ENCODE results near the gene PSMA5.
"Not testable (repeated sequence)": the region's sequence is repeated elsewhere in the genome, so short reads cannot be mapped to it uniquely, and the experiment has no call there.

PSMA5 gene

DNA sequence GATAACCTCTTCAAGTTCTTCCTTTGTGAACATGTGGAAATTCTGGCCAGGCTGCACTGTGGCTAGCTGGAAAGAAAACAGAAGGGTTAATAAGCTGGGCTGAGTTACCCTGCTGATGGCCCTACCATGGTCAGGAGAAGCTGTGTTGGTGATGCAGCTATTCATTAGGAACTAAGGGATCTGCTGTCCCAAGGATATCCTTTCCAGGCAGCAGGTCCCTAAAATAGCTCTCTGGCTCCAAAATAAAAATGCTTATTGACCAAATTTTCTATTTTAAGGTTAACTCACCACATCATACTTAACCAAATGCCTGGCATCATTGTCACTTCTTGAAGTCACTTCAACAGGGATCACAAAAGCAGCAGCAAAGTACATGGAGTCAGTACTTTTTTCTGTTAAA is 24.2 kb downstream of the PSMA5 start:
- DNase-seq (no peak), ATAC-seq (replicated peaks) (no peak)
- peaks cover 7 to 13% of the 10 kb centered on the region in 2 donors for H3K27me3 Mint-ChIP-seq
- peaks cover 18 to 27% of the 10 kb centered on the region in 2 donors for H3K36me3 Mint-ChIP-seq
- H3K9me3 Mint-ChIP-seq: no peaks in the 10 kb centered on the region
- no peak overlapping the region for H3K4me3 Mint-ChIP-seq
- no peak overlapping the region for H3K27ac Mint-ChIP-seq
- peaks cover 14 to 22% of the 10 kb centered on the region in 2 donors for H3K4me1 Mint-ChIP-seq

DNA sequence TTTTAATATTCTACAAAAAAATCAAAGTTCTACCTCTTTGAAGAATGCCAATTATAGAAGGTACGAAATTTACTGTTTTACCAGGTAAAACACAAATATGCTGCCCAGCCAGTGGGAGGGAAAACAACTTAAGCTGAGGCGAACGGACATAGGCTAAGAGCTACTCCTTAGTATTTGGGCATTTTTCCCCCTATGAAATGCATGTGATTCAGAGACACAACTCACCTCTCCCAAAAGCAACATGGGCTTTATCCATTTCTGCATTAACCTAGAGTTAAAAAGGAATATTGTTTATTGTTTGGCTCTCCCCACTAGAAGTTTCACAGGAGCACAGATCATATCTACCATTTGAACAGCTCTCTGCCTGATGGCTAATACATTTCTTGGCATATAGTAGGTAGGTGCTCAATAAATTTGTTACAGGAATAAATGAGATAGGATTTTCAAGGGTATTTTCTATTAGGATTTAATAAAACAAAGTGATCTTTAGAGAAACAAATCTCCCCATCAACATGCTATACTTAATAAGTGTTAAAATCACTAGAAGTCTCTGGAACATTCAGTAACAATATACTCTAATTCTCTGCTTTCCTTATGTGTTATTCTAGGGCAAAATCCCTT is 26.1 kb downstream of the PSMA5 start:
- DNase-seq (no peak), ATAC-seq (replicated peaks) (no peak)
- Mint-ChIP-seq H3K4me1 (peaks cover 17 to 25% of the 10 kb centered on the region in 2 donors), H3K27me3 (peaks cover 22 to 31% of the 10 kb centered on the region in 2 donors), H3K4me3 (no peak overlapping the region), H3K27ac (no peak overlapping the region), H3K9me3 (no peaks in the 10 kb centered on the region), H3K36me3 (peaks cover 6 to 14% of the 10 kb centered on the region in 2 donors)

DNA sequence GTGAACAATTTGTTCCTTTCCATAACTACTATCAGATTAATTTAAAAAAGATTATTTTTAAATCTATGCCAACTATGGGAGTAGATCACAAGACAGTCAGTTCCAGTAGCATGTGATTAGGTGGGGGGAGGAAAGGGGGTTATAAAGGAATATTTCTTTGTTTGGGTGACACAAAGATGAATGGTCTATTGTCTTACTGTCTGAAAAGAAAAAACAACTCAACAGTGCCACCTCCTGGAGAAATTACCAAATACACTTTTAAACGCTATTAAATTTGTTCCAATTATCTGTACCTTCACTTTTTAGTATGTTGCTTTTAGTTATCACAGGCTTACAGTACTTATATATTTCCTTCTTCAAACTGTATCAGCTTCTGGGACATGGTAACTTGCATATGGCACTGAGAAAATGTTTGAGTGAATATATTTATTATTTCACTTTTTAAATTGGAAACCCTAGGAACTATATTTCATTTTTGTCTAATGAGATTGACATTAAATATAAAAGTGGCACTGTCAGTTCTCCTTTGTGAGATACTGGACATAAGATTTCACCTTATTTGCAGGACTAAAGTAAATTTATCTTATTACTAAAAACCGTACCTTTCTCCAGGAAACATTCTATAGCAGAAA is 26.8 kb downstream of the PSMA5 start:
- Mint-ChIP-seq H3K9me3 (no peaks in the 10 kb centered on the region), H3K27ac (no peak overlapping the region), H3K4me1 (peaks cover 14 to 25% of the 10 kb centered on the region in 2 donors), H3K36me3 (peaks cover 1 to 8% of the 10 kb centered on the region in 2 donors), H3K4me3 (no peak overlapping the region), H3K27me3 (peaks cover 22 to 38% of the 10 kb centered on the region in 2 donors)
- DNase-seq: no peak
- peak; percentile 40 to 45 for ATAC-seq (replicated peaks)

DNA sequence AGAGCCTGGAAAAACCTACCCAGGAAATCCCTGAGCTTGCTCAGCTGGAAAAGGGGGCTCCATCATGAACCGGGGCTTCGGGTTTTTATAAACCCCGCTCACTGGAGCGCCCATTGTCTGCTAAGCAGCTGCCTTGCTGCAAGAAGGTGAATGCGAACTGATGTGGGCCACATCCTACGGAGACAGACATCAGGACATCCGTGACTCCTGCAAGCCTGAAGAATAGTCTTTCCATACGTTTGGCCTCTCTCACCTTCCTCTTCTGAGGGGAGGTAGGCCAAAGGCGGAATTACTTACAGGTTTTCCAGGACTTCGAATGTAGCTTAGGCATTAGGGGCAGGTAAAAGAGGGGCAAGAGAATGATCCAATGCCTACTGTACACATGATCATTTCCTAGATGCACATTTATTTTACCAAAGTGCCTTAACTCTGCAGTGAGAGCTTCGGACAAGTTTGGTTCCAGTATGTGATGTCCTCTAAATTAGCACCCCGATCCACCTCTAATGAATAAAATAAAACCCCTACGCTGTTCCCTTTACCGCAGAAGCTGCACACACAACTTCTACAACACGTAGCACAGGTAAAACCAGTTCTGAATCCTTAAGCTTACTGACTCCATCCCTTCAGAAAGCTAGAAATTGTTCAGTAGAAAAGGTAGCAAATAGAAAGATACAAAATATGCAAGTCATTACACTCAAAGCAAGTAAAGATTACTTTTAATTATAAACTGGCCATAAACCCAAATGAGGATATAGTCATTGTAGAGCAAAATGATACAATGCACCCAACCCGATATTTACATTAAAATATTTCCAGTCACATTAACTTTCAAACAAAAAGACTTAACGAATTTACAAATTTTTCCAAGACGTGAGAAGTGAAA is 27.7 kb downstream of the PSMA5 start:
- Mint-ChIP-seq H3K4me1 (peaks cover 14 to 25% of the 10 kb centered on the region in 2 donors), H3K27ac (peak overlapping the region; percentile 67), H3K36me3 (peaks cover 1 to 8% of the 10 kb centered on the region in 2 donors), H3K4me3 (peak overlapping the region; percentile 86 to 90), H3K27me3 (peaks cover 22 to 47% of the 10 kb centered on the region in 2 donors), H3K9me3 (no peaks in the 10 kb centered on the region)
- no peak for ATAC-seq (replicated peaks)
- no peak for DNase-seq

DNA sequence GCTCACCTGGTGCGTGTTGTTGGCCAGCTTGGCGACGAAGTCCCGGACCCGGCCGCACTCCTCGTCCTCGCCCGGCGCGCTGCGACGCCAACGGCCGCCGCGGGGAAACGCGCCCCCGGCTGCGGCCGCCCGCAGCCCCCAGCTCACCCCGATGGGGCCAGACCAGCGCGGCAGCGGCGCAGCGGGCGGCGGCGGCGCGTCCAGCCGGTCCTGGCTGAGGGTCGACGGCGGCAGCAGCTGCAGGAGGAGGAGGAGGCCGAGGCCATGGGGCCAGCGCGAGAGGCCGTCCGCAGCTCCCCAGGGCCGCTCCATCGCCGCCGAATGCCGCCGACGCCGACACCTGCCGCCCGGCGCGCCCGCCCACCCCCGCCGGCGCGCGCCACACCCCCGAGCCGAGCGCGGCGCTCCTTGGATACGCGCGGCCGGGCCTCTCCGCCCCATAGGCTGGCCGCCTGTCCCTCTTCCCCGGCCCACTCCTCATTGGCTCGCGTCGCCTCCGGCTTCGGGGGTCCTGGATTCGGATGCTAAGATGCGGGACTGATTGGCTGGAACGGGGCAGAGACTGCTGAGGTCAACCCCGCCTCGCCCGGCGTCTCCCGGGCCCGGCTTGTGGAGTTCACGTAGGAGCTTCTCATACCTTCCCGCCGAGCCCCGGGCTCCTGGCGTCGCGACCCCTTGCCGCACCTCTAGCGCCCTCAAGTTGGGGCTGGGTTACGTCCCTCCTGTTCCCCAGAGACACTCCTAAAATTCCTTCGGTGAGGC is 28.5 kb downstream of the PSMA5 start, which contains the start of gene SORT1:
TSS of gene SORT1 (minus strand) at position 338 of the 762 bp plus-strand sequence. CDS start at position 312, 26 bp downstream.
- DNase-seq (peak; percentile 22), ATAC-seq (replicated peaks) (peak; percentile 88 to 93)
- Mint-ChIP-seq H3K9me3 (no peaks in the 10 kb centered on the region), H3K36me3 (peaks cover 1 to 8% of the 10 kb centered on the region in 2 donors), H3K27me3 (peaks cover 30 to 55% of the 10 kb centered on the region in 2 donors), H3K4me1 (peaks cover 17 to 32% of the 10 kb centered on the region in 2 donors), H3K27ac (peak within 1 kb of the TSS; percentile 67), H3K4me3 (peak within 1 kb of the TSS; percentile 86 to 90)

DNA sequence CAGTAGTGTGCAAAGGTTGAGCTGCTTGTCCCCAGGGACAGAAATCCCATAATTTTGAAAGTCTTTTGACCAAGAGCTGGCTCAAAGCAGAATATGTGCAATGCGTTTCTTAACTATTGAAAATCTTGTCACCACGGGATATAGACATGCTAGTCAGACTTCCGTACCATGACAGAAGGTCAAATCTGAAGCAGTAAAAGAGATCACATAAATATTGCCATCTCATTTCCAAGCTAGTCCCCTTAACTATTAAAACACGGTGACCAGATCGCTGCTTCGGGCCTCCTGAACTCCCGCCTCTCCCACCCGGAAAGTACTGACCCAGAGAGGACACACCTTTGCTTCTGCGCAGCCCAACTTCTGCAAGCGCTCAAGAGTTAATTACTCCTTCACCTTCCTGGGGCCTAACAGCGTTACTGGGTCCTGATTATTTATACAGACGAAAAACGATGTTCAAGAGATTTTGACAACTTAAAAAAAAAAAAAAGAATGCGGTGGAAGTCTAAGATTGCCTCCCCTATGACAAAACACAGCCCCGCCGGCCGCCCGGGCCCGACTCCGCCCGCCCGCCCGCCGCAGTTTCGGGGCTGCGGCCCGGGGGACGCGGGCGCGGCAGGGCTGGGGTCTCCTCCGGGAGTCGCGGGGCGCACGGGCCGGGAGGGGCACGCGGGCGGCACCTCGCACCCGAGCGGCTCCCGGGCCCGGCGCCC is 29.2 kb downstream of the PSMA5 start:
- H3K27ac Mint-ChIP-seq: peak overlapping the region; percentile 42
- peak overlapping the region; percentile 77 to 80 for H3K4me3 Mint-ChIP-seq
- no peak for DNase-seq
- ATAC-seq (replicated peaks): peak in 1 of 2 donors; percentile 20
- peaks cover 0 to 7% of the 10 kb centered on the region in 2 donors for H3K36me3 Mint-ChIP-seq
- H3K27me3 Mint-ChIP-seq: peaks cover 37 to 59% of the 10 kb centered on the region in 2 donors
- no peaks in the 10 kb centered on the region for H3K9me3 Mint-ChIP-seq
- H3K4me1 Mint-ChIP-seq: peaks cover 24 to 39% of the 10 kb centered on the region in 2 donors

DNA sequence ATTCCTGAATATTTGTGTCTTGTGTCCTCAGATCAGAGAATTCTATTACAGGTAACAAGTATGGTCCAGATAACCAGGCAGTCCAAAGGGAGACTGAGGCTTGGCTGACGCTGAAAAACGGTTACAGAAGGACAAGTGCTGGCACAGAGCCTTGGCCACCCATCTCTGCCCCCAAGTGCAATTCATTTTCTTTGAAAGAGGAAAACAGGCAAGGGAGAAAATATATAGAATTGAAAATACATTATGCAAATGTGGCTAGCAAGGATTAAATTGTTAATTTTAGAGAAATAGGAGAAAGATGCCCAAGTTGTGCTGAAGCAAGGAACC is 29.8 kb downstream of the PSMA5 start:
- Mint-ChIP-seq H3K36me3 (peaks cover 0 to 5% of the 10 kb centered on the region in 2 donors), H3K9me3 (no peaks in the 10 kb centered on the region), H3K4me3 (peak overlapping the region in 1 of 2 donors; percentile 32), H3K4me1 (peaks cover 28 to 45% of the 10 kb centered on the region in 2 donors), H3K27me3 (peaks cover 38 to 59% of the 10 kb centered on the region in 2 donors), H3K27ac (no peak overlapping the region)
- ATAC-seq (replicated peaks): no peak
- DNase-seq: no peak

DNA sequence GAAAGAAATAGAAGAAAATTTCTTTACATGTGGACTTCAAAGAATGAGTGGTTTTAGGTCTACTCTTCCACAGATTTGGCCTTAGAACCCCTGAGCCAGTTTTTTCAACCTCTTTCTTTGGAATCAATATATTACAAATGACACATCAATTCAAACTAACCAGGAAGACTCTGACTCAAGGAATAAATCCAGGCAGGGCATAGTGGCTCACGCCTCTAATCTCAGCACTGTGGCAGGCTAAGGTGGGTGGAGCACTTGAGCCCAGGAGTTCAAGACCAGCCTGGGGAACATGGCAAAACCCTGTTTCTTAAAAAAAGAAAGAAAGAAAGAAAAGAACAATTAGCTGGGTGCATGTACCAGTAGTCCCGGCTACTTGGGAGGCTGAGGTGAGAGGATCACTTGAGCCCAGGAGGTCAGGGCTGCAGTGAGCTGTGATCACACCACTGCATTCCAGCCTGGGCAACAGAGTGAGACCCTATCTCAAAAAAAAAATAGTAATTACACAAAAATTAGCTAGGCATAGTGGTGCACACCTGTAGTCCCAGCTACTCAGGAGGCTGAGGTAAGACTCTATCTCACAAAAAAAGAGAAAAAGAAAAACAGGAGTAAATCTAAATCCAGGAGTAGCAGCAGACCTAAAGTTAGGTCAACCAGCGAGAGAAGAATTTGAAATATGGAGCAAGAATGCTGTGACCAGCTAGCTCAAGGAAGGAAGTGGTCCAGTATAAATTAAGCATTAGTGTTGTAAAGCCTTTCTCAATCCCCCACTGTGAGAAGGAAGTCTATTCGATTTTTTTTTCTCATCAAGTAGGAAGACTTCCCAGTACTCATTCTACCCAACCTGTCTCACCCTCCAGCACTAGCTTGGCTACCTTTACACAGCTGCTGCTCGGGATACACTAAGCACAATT is 30.4 kb downstream of the PSMA5 start:
- peaks cover 0 to under 1% of the 10 kb centered on the region in 2 donors for H3K36me3 Mint-ChIP-seq
- peaks cover 38 to 59% of the 10 kb centered on the region in 2 donors for H3K27me3 Mint-ChIP-seq
- no peak overlapping the region for H3K4me3 Mint-ChIP-seq
- DNase-seq (no peak), ATAC-seq (replicated peaks) (no peak)
- peaks cover 30 to 51% of the 10 kb centered on the region in 2 donors for H3K4me1 Mint-ChIP-seq
- H3K27ac Mint-ChIP-seq: no peak overlapping the region
- H3K9me3 Mint-ChIP-seq: no peaks in the 10 kb centered on the region

DNA sequence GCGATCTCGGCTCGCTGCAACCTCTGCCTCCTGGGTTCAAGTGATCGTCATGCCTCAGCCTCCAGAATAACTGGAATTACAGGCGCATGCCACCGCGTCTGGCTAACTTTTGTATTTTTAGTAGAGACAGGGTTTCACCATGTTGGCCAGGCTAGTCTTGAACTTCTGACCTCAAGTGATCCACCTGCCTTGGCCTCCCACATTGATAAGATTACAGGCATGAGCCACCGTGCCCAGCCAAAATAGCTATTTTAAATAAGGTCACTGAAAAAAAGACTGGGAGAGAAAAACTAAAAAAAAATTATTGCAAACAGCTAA is 31.0 kb downstream of the PSMA5 start:
- H3K36me3 Mint-ChIP-seq; ATAC-seq (replicated peaks); DNase-seq; H3K27ac Mint-ChIP-seq; H3K4me3 Mint-ChIP-seq; H3K9me3 Mint-ChIP-seq: not testable (repeated sequence)
- H3K4me1 Mint-ChIP-seq: peaks cover 33 to 57% of the 10 kb centered on the region in 2 donors
- peaks cover 38 to 59% of the 10 kb centered on the region in 2 donors for H3K27me3 Mint-ChIP-seq

DNA sequence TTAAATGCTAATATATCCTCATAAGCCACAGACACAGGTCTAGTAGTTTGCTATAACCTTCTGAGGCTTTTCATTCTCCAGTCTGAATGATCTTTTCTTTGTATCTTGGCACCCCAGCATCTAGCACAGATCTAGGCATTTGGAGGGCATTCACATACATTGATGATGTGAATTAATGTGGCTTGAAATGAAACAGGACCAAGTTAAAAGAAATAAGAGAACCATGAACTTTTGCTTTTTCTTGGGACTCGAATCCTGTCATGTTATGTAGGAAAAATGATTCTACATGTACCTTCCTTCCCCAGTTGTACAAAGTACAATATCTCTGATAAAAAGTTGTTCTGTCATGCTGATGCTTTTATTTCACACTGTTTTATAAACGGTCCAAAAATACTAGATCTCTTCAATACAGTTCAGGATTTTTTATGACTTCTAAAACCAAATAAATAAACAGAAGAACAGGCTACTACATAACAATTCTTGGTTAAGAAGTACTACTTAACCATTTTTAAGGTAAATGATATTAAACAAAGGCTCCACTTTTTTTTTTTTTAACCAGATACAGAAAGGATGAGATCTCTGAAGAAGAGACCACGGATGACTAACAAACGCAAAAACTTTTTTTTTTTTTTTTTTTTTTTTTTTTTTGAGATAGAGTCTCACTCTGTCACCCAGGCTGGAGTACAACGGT is 31.5 kb downstream of the PSMA5 start:
- H3K9me3 Mint-ChIP-seq: no peaks in the 10 kb centered on the region
- peaks cover 43 to 65% of the 10 kb centered on the region in 2 donors for H3K27me3 Mint-ChIP-seq
- H3K36me3 Mint-ChIP-seq: peaks cover 0 to 3% of the 10 kb centered on the region in 2 donors
- DNase-seq: no peak
- H3K27ac Mint-ChIP-seq: no peak overlapping the region
- peaks cover 38 to 62% of the 10 kb centered on the region in 2 donors for H3K4me1 Mint-ChIP-seq
- no peak overlapping the region for H3K4me3 Mint-ChIP-seq
- no peak for ATAC-seq (replicated peaks)

DNA sequence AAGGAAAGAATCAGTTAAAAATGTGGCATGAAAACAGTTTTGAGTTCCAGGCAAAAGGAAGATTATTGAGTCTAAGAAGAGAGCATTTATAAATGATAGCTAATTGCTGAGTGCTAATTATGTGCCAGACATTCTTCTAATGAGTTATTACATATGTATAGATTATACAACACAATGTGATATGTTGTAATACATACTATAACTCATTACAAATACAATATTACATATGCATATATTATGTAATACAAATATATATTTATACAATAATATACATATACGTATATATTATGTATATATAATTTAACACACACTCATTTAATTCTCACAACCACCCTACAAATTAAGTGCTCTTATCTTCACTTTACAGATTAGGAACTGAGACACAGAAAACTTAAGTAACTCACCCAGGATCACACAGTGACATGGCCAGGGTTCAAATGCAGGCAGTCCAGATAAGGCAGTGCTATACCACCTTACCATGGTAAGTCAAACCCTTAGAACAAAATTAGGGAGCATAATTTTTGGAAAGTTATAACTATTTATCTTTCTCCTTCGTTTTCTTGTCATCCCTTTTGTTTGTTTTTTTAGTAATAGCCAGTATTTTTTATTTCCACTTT is 32.5 kb downstream of the PSMA5 start:
- no peak overlapping the region for H3K4me3 Mint-ChIP-seq
- H3K36me3 Mint-ChIP-seq: peaks cover 0 to 3% of the 10 kb centered on the region in 2 donors
- DNase-seq: no peak
- no peak for ATAC-seq (replicated peaks)
- H3K9me3 Mint-ChIP-seq: no peaks in the 10 kb centered on the region
- peaks cover 53 to 74% of the 10 kb centered on the region in 2 donors for H3K27me3 Mint-ChIP-seq
- H3K4me1 Mint-ChIP-seq: peaks cover 43 to 69% of the 10 kb centered on the region in 2 donors
- H3K27ac Mint-ChIP-seq: no peak overlapping the region

Data from stimulated activated naive B cell treated with anti-CD40 and anti-IgM and Interleukin-4, amounts not matched to agents 10 μg/mL and 1 μg/mL and 100 μg/mL, for 72 hours (primary cell).